ENCODE results near the gene PLEKHM3. TPM values are rescaled to one million over a fixed set of nuclear protein-coding genes. Genes with fewer than 3 reads are reported as not detected.
A peak's percentile ranks its signal among the peaks of the same experiment; 100 is the strongest.

Gene PLEKHM3
- total and polyA plus RNA-seq, 4 donors: 3.0 to 18.3 (median 5.5) TPM

GRCh38 chr2:207823865-207824264, 201.5 kb downstream of the PLEKHM3 start:
- WGBS: 96% methylated on average over 13 of the region's 13 CpGs

GRCh38 chr2:207819839-207820784, 205.2 kb downstream of the PLEKHM3 start:
- Histone ChIP-seq H3K4me1 (ENCODE audit: control insufficient read depth in 4 of 4, insufficient read depth in 4 of 4, low read length in 3 of 4) (peaks cover 10 to 35% (median 24%) of the 10 kb centered on the region in 4 donors), H3K27me3 (ENCODE audit: control insufficient read depth in 4 of 4, insufficient read depth in 4 of 4, low read length in 3 of 4) (no peaks in the 10 kb centered on the region), H3K36me3 (ENCODE audit: control insufficient read depth in 4 of 4, insufficient read depth in 3 of 4, low read depth in 1 of 4, low read length in 3 of 4) (no peaks in the 10 kb centered on the region), H3K27ac (ENCODE audit: low read depth in 1 of 2, low read length in 2 of 2) (peak overlapping the region; percentile 85 to 90), H3K4me3 (ENCODE audit: low read depth in 1 of 3, low read length in 3 of 3) (no peak overlapping the region), H3K9me3 (ENCODE audit: control insufficient read depth in 4 of 4, low read length in 3 of 4) (no peaks in the 10 kb centered on the region), H3K9ac (ENCODE audit: low read depth in 1 of 2, low read length in 2 of 2) (peak overlapping the region; percentile 42 to 60)
- WGBS: 27% methylated on average over 11 of the region's 11 CpGs
- DNase-seq (ENCODE audit: low spot score): peak; percentile 45
- TF ChIP-seq SP1 (IDR thresholded peaks at IDR 0.05): peak; percentile 94
- peak; percentile 61 for TF ChIP-seq ZBTB33 (IDR thresholded peaks at IDR 0.05)
- peak; percentile 83 to 90 for TF ChIP-seq JUND (IDR thresholded peaks at IDR 0.05)
- peak; percentile 70 to 94 for TF ChIP-seq EGR1 (IDR thresholded peaks at IDR 0.05; ENCODE audit: low read depth in 2 of 2)
- TF ChIP-seq CTCF (IDR thresholded peaks at IDR 0.05; ENCODE audit: low read depth, low read length, missing input control): no peak
- TF ChIP-seq NR2F2 (IDR thresholded peaks at IDR 0.05): no peak
- peak; percentile 87 to 92 for TF ChIP-seq RXRA (IDR thresholded peaks at IDR 0.05)
- peak; percentile 91 for TF ChIP-seq MAX (IDR thresholded peaks at IDR 0.05)
- TF ChIP-seq HNF4A (conservative IDR thresholded peaks at IDR 0.05): peak; percentile 88 to 95
- peak in 1 of 2 donors; percentile 36 for TF ChIP-seq GABPA (IDR thresholded peaks at IDR 0.05 in 1 of 2, conservative IDR thresholded peaks at IDR 0.05 in 1 of 2)
- peak; percentile 76 for TF ChIP-seq HNF4G (IDR thresholded peaks at IDR 0.05)
- TF ChIP-seq RAD21 (IDR thresholded peaks at IDR 0.05): peak; percentile 64 to 66
- TF ChIP-seq YY1 (IDR thresholded peaks at IDR 0.05): peak; percentile 47
- peak; percentile 51 for TF ChIP-seq FOXA1 (IDR thresholded peaks at IDR 0.05)
- peak; percentile 69 for TF ChIP-seq TAF1 (conservative IDR thresholded peaks at IDR 0.05)

More at GRCh38 chr2:207823865-207824264, 201.5 kb downstream of the PLEKHM3 start:
- Histone ChIP-seq H3K4me1 (ENCODE audit: control insufficient read depth in 4 of 4, insufficient read depth in 4 of 4, low read length in 3 of 4) (peaks cover 6 to 37% (median 30%) of the 10 kb centered on the region in 4 donors), H3K9ac (ENCODE audit: low read depth in 1 of 2, low read length in 2 of 2) (no peak overlapping the region), H3K36me3 (ENCODE audit: control insufficient read depth in 4 of 4, insufficient read depth in 3 of 4, low read depth in 1 of 4, low read length in 3 of 4) (peaks cover 0 to 5% (median 0%) of the 10 kb centered on the region in 4 donors), H3K9me3 (ENCODE audit: control insufficient read depth in 4 of 4, low read length in 3 of 4) (no peaks in the 10 kb centered on the region), H3K4me3 (ENCODE audit: low read depth in 1 of 3, low read length in 3 of 3) (no peak overlapping the region), H3K27ac (ENCODE audit: low read depth in 1 of 2, low read length in 2 of 2) (no peak overlapping the region), H3K27me3 (ENCODE audit: control insufficient read depth in 4 of 4, insufficient read depth in 4 of 4, low read length in 3 of 4) (no peaks in the 10 kb centered on the region)
- no peak for TF ChIP-seq TAF1 (conservative IDR thresholded peaks at IDR 0.05)
- no peak for TF ChIP-seq REST (IDR thresholded peaks at IDR 0.05)
- no peak for TF ChIP-seq RXRA (IDR thresholded peaks at IDR 0.05)
- no peak for TF ChIP-seq HNF4A (conservative IDR thresholded peaks at IDR 0.05)
- TF ChIP-seq YY1 (IDR thresholded peaks at IDR 0.05): no peak
- TF ChIP-seq SP1 (IDR thresholded peaks at IDR 0.05): no peak
- no peak for TF ChIP-seq HNF4G (IDR thresholded peaks at IDR 0.05)
- no peak for TF ChIP-seq RAD21 (IDR thresholded peaks at IDR 0.05)
- TF ChIP-seq ATF3 (IDR thresholded peaks at IDR 0.05): no peak
- no peak for TF ChIP-seq FOXA2 (IDR thresholded peaks at IDR 0.05)
- TF ChIP-seq FOXA1 (IDR thresholded peaks at IDR 0.05): no peak
- no peak for DNase-seq (ENCODE audit: low spot score)

Measured in liver (tissue), 9 donors.